Endothelial cell of umbilical vein (primary cell): ENCODE results near the gene TMEM140. TPM values are rescaled to one million over a fixed set of nuclear protein-coding genes. Genes with fewer than 3 reads are reported as not detected.

Experiments
- BruUV-seq: library from RNA; stranded (reverse); fragments of 400-500 nt; replicated peaks from 2 replicates; lab custom pipeline; 2021; lab: Mats Ljungman, UMichigan
- CTCF ChIA-PET: fragments of 300-600, 350-600 bp; sonication (Branson Sonifier 250); formaldehyde crosslinking; loops from one replicate; lab custom pipeline; 2021; ENCODE audit warnings: antibody characterized with exemption, inconsistent platforms; lab: Charles Lee
- POLR2A ChIA-PET: fragments of 300-600, 350-600 bp; sonication (Branson Sonifier 250); formaldehyde crosslinking; loops from one replicate; lab custom pipeline; 2021; ENCODE audit warnings: antibody characterized with exemption, inconsistent platforms; lab: Charles Lee
- DNase-seq: peaks from one replicate; pipeline ENCODE4 v3.0.0-alpha.2; 2011; ENCODE audit warnings: low read depth, low spot score
- FAIRE-seq: peaks from 2 replicates; lab custom pipeline; 2011; peaks lifted over from hg19 to GRCh38; lab: Jason Lieb, UNC
- H2AFZ ChIP-seq: 2 replicates; pipeline ENCODE4 v1.6.0; 2012; ENCODE audit warnings: low read depth, low read length, control low read depth, inconsistent platforms
- H3K27ac ChIP-seq: 2 replicates; pipeline ENCODE4 v1.5.1; 2011; ENCODE audit warnings: low read depth, mild to moderate bottlenecking, control low read depth, low read length, moderate library complexity; ENCODE audit not compliant: insufficient read depth
- H3K27me3 ChIP-seq, 2 experiments: 2 replicates each; pipeline versions ENCODE4 v1.6.0 to v1.6.1; 2011; ENCODE audit warnings: low read length in 2 of 2, mixed read lengths in 1 of 2; ENCODE audit not compliant: control insufficient read depth in 2 of 2, insufficient read depth in 2 of 2
- H3K36me3 ChIP-seq, 2 experiments: 2 replicates in 1 of 2; 3 replicates in 1 of 2; pipeline ENCODE4 v1.5.1; 2011; ENCODE audit warnings: low read length in 2 of 2, mild to moderate bottlenecking in 1 of 2, moderate library complexity in 1 of 2; ENCODE audit not compliant: control insufficient read depth in 2 of 2, insufficient read depth in 2 of 2; ENCODE audit errors: extremely low read depth in 1 of 2
- H3K4me1 ChIP-seq: 3 replicates; pipeline ENCODE4 v1.5.1; 2011; ENCODE audit warnings: mild to moderate bottlenecking, low read length; ENCODE audit not compliant: control insufficient read depth, insufficient read depth; ENCODE audit errors: extremely low read depth
- H3K4me2 ChIP-seq: 2 replicates; pipeline ENCODE4 v1.6.1; 2011; ENCODE audit warnings: low read length, control low read depth, mixed read lengths; ENCODE audit not compliant: insufficient read depth
- H3K4me3 ChIP-seq, 3 experiments: fragments of 200-600 bp in 1 of 3; sonication (generic), shearing (Covaris generic) in 1 of 3; replicated peaks in 1 of 3; 2 replicates each; pipeline ENCODE4 v1.5.1; 2011 to 2016; ENCODE audit warnings: control low read depth in 3 of 3, low read length in 3 of 3, mild to moderate bottlenecking in 2 of 3, inconsistent platforms in 1 of 3, low read depth in 1 of 3, moderate library complexity in 1 of 3; ENCODE audit not compliant: insufficient read depth in 1 of 3
- H3K79me2 ChIP-seq: 2 replicates; pipeline ENCODE4 v1.6.0; 2012; ENCODE audit warnings: low read length, inconsistent platforms; ENCODE audit not compliant: control insufficient read depth, insufficient read depth
- H3K9ac ChIP-seq: replicated peaks from 2 replicates; pipeline ENCODE3; 2011; ENCODE audit warnings: low read length, control low read depth; ENCODE audit not compliant: insufficient read depth; ENCODE audit errors: extremely low read depth
- H3K9me1 ChIP-seq: replicated peaks from 3 replicates; pipeline ENCODE4 v1.6.0; 2011; ENCODE audit warnings: mild to moderate bottlenecking, low read length; ENCODE audit not compliant: control insufficient read depth, insufficient read depth; ENCODE audit errors: extremely low read depth
- H3K9me3 ChIP-seq: replicated peaks from 2 replicates; pipeline ENCODE4 v1.5.1; 2012; ENCODE audit warnings: low read length, inconsistent platforms; ENCODE audit not compliant: control insufficient read depth, insufficient read depth
- H4K20me1 ChIP-seq: replicated peaks from 2 replicates; pipeline ENCODE3; 2011; ENCODE audit warnings: mild to moderate bottlenecking, low read length; ENCODE audit not compliant: control insufficient read depth, insufficient read depth; ENCODE audit errors: extremely low read depth
- EZH2 ChIP-seq: IDR thresholded peaks from 2 replicates; pipeline ENCODE4 v1.6.1; 2012; ENCODE audit warnings: borderline replicate concordance, low read depth, mild to moderate bottlenecking, moderate library complexity, low read length, inconsistent platforms; ENCODE audit not compliant: severe bottlenecking
- FOS ChIP-seq: IDR thresholded peaks from 2 replicates; pipeline ENCODE4 v1.6.1; 2011; ENCODE audit warnings: mild to moderate bottlenecking, low read length, moderate library complexity, borderline replicate concordance; ENCODE audit not compliant: insufficient read depth
- GATA2 ChIP-seq: IDR thresholded peaks from 2 replicates; pipeline ENCODE4 v1.7.0; 2011; ENCODE audit warnings: low read depth, mild to moderate bottlenecking, moderate library complexity, mixed read lengths, low read length; ENCODE audit not compliant: insufficient read length, insufficient read depth
- JUN ChIP-seq: IDR thresholded peaks from 2 replicates; pipeline ENCODE4 v1.6.1; 2011; ENCODE audit warnings: borderline replicate concordance, low read depth; ENCODE audit not compliant: insufficient read length, insufficient read depth
- MYC ChIP-seq: IDR thresholded peaks from one replicate; pipeline ENCODE4 v1.6.1; 2011; ENCODE audit warnings: mild to moderate bottlenecking, low read depth, low read length
- POLR2A ChIP-seq: IDR thresholded peaks from 2 replicates; pipeline ENCODE4 v1.6.1; 2012; ENCODE audit warnings: low read depth, mild to moderate bottlenecking, control low read depth, low read length
- POLR2AphosphoS5 ChIP-seq: IDR thresholded peaks from 2 replicates; pipeline ENCODE4 v1.6.1; 2012; ENCODE audit warnings: low read depth, mild to moderate bottlenecking, control low read depth, low read length, moderate library complexity; ENCODE audit not compliant: insufficient read depth
- dilution Hi-C: fragments of 300-500 bp; cut with MboI; formaldehyde crosslinking; loops from one replicate; pipeline ENCODE4 v1.15.0; 2019; ENCODE audit warnings: low sequenced_read_pairs; ENCODE audit not compliant: extremely low pct_ligation_motif_present
- intact Hi-C: fragments of 100-400 bp; cut with micrococcal nuclease; formaldehyde crosslinking; loops from one replicate; pipeline ENCODE4 v1.10.0; 2022
- polyA plus RNA-seq, 4 experiments: library from polyadenylated mRNA; depleted of rRNA in 3 of 4; stranded (reverse) in 3 of 4; unstranded in 1 of 4; fragments of >200 nt; gene quantifications; 2 replicates each; pipeline versions ENCODE4 v1.2.1 to v1.2.3, GENCODE V29; 2011 to 2012; ENCODE audit warnings: missing spikeins in 1 of 4
- total RNA-seq: library from RNA; stranded (reverse); gene quantifications from 2 replicates; pipeline ENCODE4 v1.2.3, GENCODE V29; 2021
- TF ChIP-seq, protein P1 (sequence below), 2 donors: IDR thresholded peaks; 1 replicate in 1 of 2; 2 replicates in 1 of 2; pipeline ENCODE4 v1.5.1; 2011; ENCODE audit warnings: low read length in 2 of 2, mild to moderate bottlenecking in 2 of 2, moderate library complexity in 2 of 2, control low read depth in 1 of 2, inconsistent platforms in 1 of 2, low read depth in 1 of 2; ENCODE audit not compliant: insufficient read depth in 1 of 2; ENCODE audit errors: extremely low read depth in 1 of 2
- TF ChIP-seq, protein P2 (sequence below): IDR thresholded peaks from 2 replicates; pipeline ENCODE4 v1.6.1; 2011; ENCODE audit not compliant: insufficient read depth, insufficient read length

Gene TMEM140
- total and polyA plus RNA-seq, 2 donors (not counting 3 experiments of a cell fraction or from before 2014, with no cell fraction given) = 17.9 to 26.5 TPM

DNA sequence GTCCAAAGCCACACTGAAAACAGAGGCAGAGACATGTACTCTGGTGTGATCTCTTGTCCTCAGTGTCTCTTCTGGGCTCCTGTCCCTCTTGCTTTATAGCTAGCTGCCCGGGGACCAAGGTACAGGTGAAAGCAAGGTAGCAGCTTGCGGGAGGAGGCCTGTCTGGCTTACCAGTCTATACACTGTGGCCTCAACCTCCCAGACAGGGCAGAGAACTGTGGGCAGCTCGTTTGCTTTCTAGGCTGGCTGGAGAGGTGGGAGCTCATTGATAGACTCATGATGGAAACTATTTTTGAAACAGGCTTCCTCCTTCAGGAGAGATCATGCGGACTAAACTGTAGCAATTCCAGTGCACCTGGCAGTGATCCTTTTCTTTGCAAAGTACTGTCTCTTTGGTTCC, 18.0 kb downstream of the TMEM140 start:
- Histone ChIP-seq H3K9ac (no peak overlapping the region), H4K20me1 (no peaks in the 10 kb centered on the region), H3K4me1 (peaks cover 34% of the 10 kb centered on the region), H3K36me3 (peaks cover 4% of the 10 kb centered on the region in 2 experiments), H3K4me2 (no peak overlapping the region), H3K27me3 (no peaks in the 10 kb centered on the region), H3K79me2 (peaks cover 3% of the 10 kb centered on the region), H3K9me3 (no peaks in the 10 kb centered on the region), H3K9me1 (no peaks in the 10 kb centered on the region), H3K27ac (no peak overlapping the region), H2AFZ (no peak overlapping the region), H3K4me3 (no peak overlapping the region)
- no TSS peak for BruUV-seq
- POLR2A ChIA-PET = no interaction called here
- intact Hi-C loops (loop anchor here (10.0 kb wide), 1 partner anchor 471 kb away; no protein-coding TSS in a partner anchor), dilution Hi-C loops (no loop called here)
- CTCF ChIA-PET = interaction anchor here (1.6 kb wide), 1 partner anchor 18 kb away, joined by 4 read pairs; the partner anchor contains the start of gene TMEM140
- DNase-seq (no peak), FAIRE-seq (no peak)
- TF ChIP-seq JUN (no peak), FOS (no peak), GATA2 (no peak), EZH2 (no peak), POLR2A (no peak), MYC (no peak), POLR2AphosphoS5 (no peak)
- TF ChIP-seq, protein P1, sequence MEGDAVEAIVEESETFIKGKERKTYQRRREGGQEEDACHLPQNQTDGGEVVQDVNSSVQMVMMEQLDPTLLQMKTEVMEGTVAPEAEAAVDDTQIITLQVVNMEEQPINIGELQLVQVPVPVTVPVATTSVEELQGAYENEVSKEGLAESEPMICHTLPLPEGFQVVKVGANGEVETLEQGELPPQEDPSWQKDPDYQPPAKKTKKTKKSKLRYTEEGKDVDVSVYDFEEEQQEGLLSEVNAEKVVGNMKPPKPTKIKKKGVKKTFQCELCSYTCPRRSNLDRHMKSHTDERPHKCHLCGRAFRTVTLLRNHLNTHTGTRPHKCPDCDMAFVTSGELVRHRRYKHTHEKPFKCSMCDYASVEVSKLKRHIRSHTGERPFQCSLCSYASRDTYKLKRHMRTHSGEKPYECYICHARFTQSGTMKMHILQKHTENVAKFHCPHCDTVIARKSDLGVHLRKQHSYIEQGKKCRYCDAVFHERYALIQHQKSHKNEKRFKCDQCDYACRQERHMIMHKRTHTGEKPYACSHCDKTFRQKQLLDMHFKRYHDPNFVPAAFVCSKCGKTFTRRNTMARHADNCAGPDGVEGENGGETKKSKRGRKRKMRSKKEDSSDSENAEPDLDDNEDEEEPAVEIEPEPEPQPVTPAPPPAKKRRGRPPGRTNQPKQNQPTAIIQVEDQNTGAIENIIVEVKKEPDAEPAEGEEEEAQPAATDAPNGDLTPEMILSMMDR (IDR thresholded peaks at IDR 0.05; ENCODE audit: extremely low read depth in 1 of 2, insufficient read depth in 1 of 2, low read depth in 1 of 2, low read length in 2 of 2) = no peak
- TF ChIP-seq, protein P2, sequence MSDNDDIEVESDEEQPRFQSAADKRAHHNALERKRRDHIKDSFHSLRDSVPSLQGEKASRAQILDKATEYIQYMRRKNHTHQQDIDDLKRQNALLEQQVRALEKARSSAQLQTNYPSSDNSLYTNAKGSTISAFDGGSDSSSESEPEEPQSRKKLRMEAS = no peak
